HEK293T (cell line): ENCODE data around the gene NIM1K.
"Not testable (repeated sequence)": the region's sequence is repeated elsewhere in the genome, so short reads cannot be mapped to it uniquely, and the experiment has no call there.

Experiments used
- ARNT ChIP-seq: fragments of 450-650 bp; IDR thresholded peaks from 2 replicates; pipeline ENCODE4 v1.6.1; 2017; ENCODE audit warnings: mild to moderate bottlenecking
- CTBP1 ChIP-seq: fragments of 450-650 bp; IDR thresholded peaks from 2 replicates; pipeline ENCODE4 v1.6.1; 2016; ENCODE audit warnings: borderline replicate concordance
- FOXA1 ChIP-seq: fragments of 450-650 bp; IDR thresholded peaks from 2 replicates; pipeline ENCODE4 v1.6.1; 2016; ENCODE audit warnings: mild to moderate bottlenecking
- FOXK2 ChIP-seq: fragments of 450-650 bp; IDR thresholded peaks from 2 replicates; pipeline ENCODE4 v1.6.1; 2016; ENCODE audit warnings: mild to moderate bottlenecking
- HDGF ChIP-seq: fragments of 450-650 bp; IDR thresholded peaks from 2 replicates; pipeline ENCODE4 v1.6.1; 2017; ENCODE audit warnings: antibody characterized with exemption, borderline replicate concordance
- NFRKB ChIP-seq: fragments of 450-650 bp; IDR thresholded peaks from 2 replicates; pipeline ENCODE4 v1.6.1; 2016; ENCODE audit warnings: mild to moderate bottlenecking, moderate library complexity
- SP1 ChIP-seq: fragments of 450-650 bp; IDR thresholded peaks from 2 replicates; pipeline ENCODE4 v1.6.1; 2017
- SUZ12 ChIP-seq: fragments of 450-650 bp; IDR thresholded peaks from 2 replicates; pipeline ENCODE4 v1.6.1; 2016; ENCODE audit warnings: mild to moderate bottlenecking
- TARDBP ChIP-seq: fragments of 450-650 bp; IDR thresholded peaks from 2 replicates; pipeline ENCODE4 v1.6.1; 2016
- ZNF384 ChIP-seq: fragments of 450-650 bp; IDR thresholded peaks from 2 replicates; pipeline ENCODE4 v1.6.1; 2016

- not testable (repeated sequence) for TF ChIP-seq TARDBP, FOXA1, NFRKB, FOXK2, SUZ12, SP1, HDGF, ARNT, CTBP1, ZNF384
These were observed 70.2 kb downstream of the NIM1K start for GRCh38 chr5:43262269-43262668.
